ENCODE results near the gene NELFA. TPM values are rescaled to one million over a fixed set of nuclear protein-coding genes. Genes with fewer than 3 reads are reported as not detected.
A peak's percentile ranks its signal among the peaks of the same experiment; 100 is the strongest.
"Not testable (repeated sequence)": the region's sequence is repeated elsewhere in the genome, so short reads cannot be mapped to it uniquely, and the experiment has no call there.

Gene NELFA
- total and polyA plus RNA-seq, 9 donors, result 14.8 to 32.5 (median 23.3) TPM

- no peaks in the 10 kb centered on the region for H3K36me3 ChIP-seq (ENCODE audit: control insufficient read depth, insufficient read depth, low read length)
- peak; percentile 84 for DNase-seq
- peaks cover 20% of the 10 kb centered on the region for H3K4me1 ChIP-seq (ENCODE audit: control insufficient read depth, insufficient read depth, low read length)
- H3K27me3 ChIP-seq (ENCODE audit: control insufficient read depth, insufficient read depth, low read length), result peaks cover 77% of the 10 kb centered on the region
- H3K27ac ChIP-seq (ENCODE audit: low read length), result no peak overlapping the region
- WGBS (ENCODE audit: insufficient coverage), result under 1% methylated on average over 94 of the region's 94 CpGs
- peaks cover 4% of the 10 kb centered on the region for H3K9me3 ChIP-seq (replicated peaks; ENCODE audit: control insufficient read depth, low read depth, low read length)
- H3K4me3 ChIP-seq (ENCODE audit: low read length), result peak overlapping the region; percentile 56
These were observed 32.7 kb upstream of the NELFA start for GRCh38 chr4:2041239-2042130.

GRCh38 chr4:2040391-2041238 lies 31.8 kb upstream of the NELFA start:
- 3% methylated on average over 65 of the region's 91 CpGs for WGBS (ENCODE audit: insufficient coverage)
- peaks cover 76% of the 10 kb centered on the region for H3K27me3 ChIP-seq (ENCODE audit: control insufficient read depth, insufficient read depth, low read length)
- DNase-seq, result no peak

GRCh38 chr4:2036866-2037265 lies 28.1 kb upstream of the NELFA start:
- Histone ChIP-seq H3K27ac (ENCODE audit: low read length) (no peak overlapping the region), H3K4me3 (ENCODE audit: low read length) (no peak overlapping the region), H3K36me3 (ENCODE audit: control insufficient read depth, insufficient read depth, low read length) (no peaks in the 10 kb centered on the region), H3K4me1 (ENCODE audit: control insufficient read depth, insufficient read depth, low read length) (peaks cover 8% of the 10 kb centered on the region), H3K27me3 (ENCODE audit: control insufficient read depth, insufficient read depth, low read length) (peaks cover 61% of the 10 kb centered on the region), H3K9me3 (replicated peaks; ENCODE audit: control insufficient read depth, low read depth, low read length) (no peaks in the 10 kb centered on the region)
- 55% methylated on average over 4 of the region's 7 CpGs for WGBS (ENCODE audit: insufficient coverage)
- no peak for DNase-seq

More at GRCh38 chr4:2040391-2041238, 31.8 kb upstream of the NELFA start:
- Histone ChIP-seq H3K27ac (ENCODE audit: low read length) (no peak overlapping the region), H3K4me3 (ENCODE audit: low read length) (no peak overlapping the region), H3K4me1 (ENCODE audit: control insufficient read depth, insufficient read depth, low read length) (peaks cover 20% of the 10 kb centered on the region), H3K36me3 (ENCODE audit: control insufficient read depth, insufficient read depth, low read length) (no peaks in the 10 kb centered on the region), H3K9me3 (replicated peaks; ENCODE audit: control insufficient read depth, low read depth, low read length) (peaks cover 4% of the 10 kb centered on the region)

GRCh38 chr4:2036327-2036726 lies 27.6 kb upstream of the NELFA start:
- H3K27ac ChIP-seq (ENCODE audit: low read length), result no peak overlapping the region
- DNase-seq, result no peak
- no peaks in the 10 kb centered on the region for H3K9me3 ChIP-seq (replicated peaks; ENCODE audit: control insufficient read depth, low read depth, low read length)
- H3K4me3 ChIP-seq (ENCODE audit: low read length), result no peak overlapping the region
- H3K36me3 ChIP-seq (ENCODE audit: control insufficient read depth, insufficient read depth, low read length), result no peaks in the 10 kb centered on the region
- peaks cover 56% of the 10 kb centered on the region for H3K27me3 ChIP-seq (ENCODE audit: control insufficient read depth, insufficient read depth, low read length)
- WGBS (ENCODE audit: insufficient coverage), result 70% methylated on average over 10 of the region's 10 CpGs
- peaks cover 3% of the 10 kb centered on the region for H3K4me1 ChIP-seq (ENCODE audit: control insufficient read depth, insufficient read depth, low read length)

GRCh38 chr4:2031161-2031560 lies 22.4 kb upstream of the NELFA start:
- not testable (repeated sequence) for DNase-seq
- H3K27me3 ChIP-seq (ENCODE audit: control insufficient read depth, insufficient read depth, low read length), result peaks cover 21% of the 10 kb centered on the region

GRCh38 chr4:2027120-2027519 lies 18.3 kb upstream of the NELFA start:
- not testable (repeated sequence) for H3K4me3 ChIP-seq (ENCODE audit: low read length); H3K36me3 ChIP-seq (ENCODE audit: control insufficient read depth, insufficient read depth, low read length); DNase-seq; H3K27ac ChIP-seq (ENCODE audit: low read length); H3K9me3 ChIP-seq (replicated peaks; ENCODE audit: control insufficient read depth, low read depth, low read length); H3K4me1 ChIP-seq (ENCODE audit: control insufficient read depth, insufficient read depth, low read length)
- 86% methylated on average over 1 of the region's 4 CpGs for WGBS (ENCODE audit: insufficient coverage)
- H3K27me3 ChIP-seq (ENCODE audit: control insufficient read depth, insufficient read depth, low read length), result peaks cover 19% of the 10 kb centered on the region

More at GRCh38 chr4:2031161-2031560, 22.4 kb upstream of the NELFA start:
- H3K9me3 ChIP-seq (replicated peaks; ENCODE audit: control insufficient read depth, low read depth, low read length); H3K4me3 ChIP-seq (ENCODE audit: low read length); H3K27ac ChIP-seq (ENCODE audit: low read length); H3K4me1 ChIP-seq (ENCODE audit: control insufficient read depth, insufficient read depth, low read length); H3K36me3 ChIP-seq (ENCODE audit: control insufficient read depth, insufficient read depth, low read length): not testable (repeated sequence)

GRCh38 chr4:2025817-2026216 lies 17.0 kb upstream of the NELFA start:
- no peak for DNase-seq
- Histone ChIP-seq H3K27ac (ENCODE audit: low read length) (no peak overlapping the region), H3K9me3 (replicated peaks; ENCODE audit: control insufficient read depth, low read depth, low read length) (no peaks in the 10 kb centered on the region), H3K27me3 (ENCODE audit: control insufficient read depth, insufficient read depth, low read length) (peaks cover 29% of the 10 kb centered on the region), H3K4me3 (ENCODE audit: low read length) (no peak overlapping the region), H3K36me3 (ENCODE audit: control insufficient read depth, insufficient read depth, low read length) (no peaks in the 10 kb centered on the region), H3K4me1 (ENCODE audit: control insufficient read depth, insufficient read depth, low read length) (no peaks in the 10 kb centered on the region)

- peaks cover 32% of the 10 kb centered on the region for H3K27me3 ChIP-seq (ENCODE audit: control insufficient read depth, insufficient read depth, low read length)
- H3K4me3 ChIP-seq (ENCODE audit: low read length), result no peak overlapping the region
- no peak overlapping the region for H3K27ac ChIP-seq (ENCODE audit: low read length)
- no peaks in the 10 kb centered on the region for H3K4me1 ChIP-seq (ENCODE audit: control insufficient read depth, insufficient read depth, low read length)
- H3K9me3 ChIP-seq (replicated peaks; ENCODE audit: control insufficient read depth, low read depth, low read length), result no peaks in the 10 kb centered on the region
- DNase-seq, result no peak
- H3K36me3 ChIP-seq (ENCODE audit: control insufficient read depth, insufficient read depth, low read length), result no peaks in the 10 kb centered on the region
These were observed 15.9 kb upstream of the NELFA start for GRCh38 chr4:2024683-2025082.

GRCh38 chr4:2021358-2022018 lies 12.7 kb upstream of the NELFA start:
- H3K9me3 ChIP-seq (replicated peaks; ENCODE audit: control insufficient read depth, low read depth, low read length); H3K4me3 ChIP-seq (ENCODE audit: low read length); H3K27ac ChIP-seq (ENCODE audit: low read length); H3K4me1 ChIP-seq (ENCODE audit: control insufficient read depth, insufficient read depth, low read length); H3K36me3 ChIP-seq (ENCODE audit: control insufficient read depth, insufficient read depth, low read length); DNase-seq: not testable (repeated sequence)
- 79% methylated on average over 5 of the region's 15 CpGs for WGBS (ENCODE audit: insufficient coverage)
- H3K27me3 ChIP-seq (ENCODE audit: control insufficient read depth, insufficient read depth, low read length), result peaks cover 41% of the 10 kb centered on the region

- no peak for DNase-seq
- no peaks in the 10 kb centered on the region for H3K36me3 ChIP-seq (ENCODE audit: control insufficient read depth, insufficient read depth, low read length)
- H3K27me3 ChIP-seq (ENCODE audit: control insufficient read depth, insufficient read depth, low read length), result peaks cover 22% of the 10 kb centered on the region
- no peak overlapping the region for H3K4me3 ChIP-seq (ENCODE audit: low read length)
- H3K27ac ChIP-seq (ENCODE audit: low read length), result no peak overlapping the region
- no peaks in the 10 kb centered on the region for H3K9me3 ChIP-seq (replicated peaks; ENCODE audit: control insufficient read depth, low read depth, low read length)
- H3K4me1 ChIP-seq (ENCODE audit: control insufficient read depth, insufficient read depth, low read length), result no peaks in the 10 kb centered on the region
- WGBS (ENCODE audit: insufficient coverage), result 48% methylated on average over 2 of the region's 4 CpGs
These were observed 6.2 kb upstream of the NELFA start for GRCh38 chr4:2015008-2015407.
